Eye (tissue), 1 donor: ENCODE measurements around the gene SVOP.

Source experiments
- DNase-seq: peaks from one replicate; pipeline ENCODE4 v3.0.0-alpha.2; 2015

Gene SVOP

DNA sequence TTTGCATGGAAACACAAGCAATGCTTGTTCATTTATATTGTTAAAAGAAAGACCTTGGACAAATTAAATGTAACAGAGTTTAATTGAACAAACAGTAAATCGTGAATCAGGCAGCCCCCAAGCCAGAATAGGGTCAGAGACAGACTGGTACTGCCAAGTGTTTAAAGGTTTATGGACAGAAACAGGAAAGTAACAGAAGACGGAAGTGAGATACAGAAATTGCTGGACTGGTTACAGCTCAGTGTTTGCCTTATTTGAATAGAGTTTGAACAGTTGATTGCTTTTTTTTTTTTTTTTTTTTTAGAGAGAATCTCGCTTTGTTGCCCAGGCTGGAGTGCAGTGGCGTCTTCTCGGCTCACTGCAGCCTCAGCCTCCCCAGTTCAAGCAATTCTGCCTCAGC is 90.7 kb downstream of the SVOP start:
- DNase-seq: no peak

DNA sequence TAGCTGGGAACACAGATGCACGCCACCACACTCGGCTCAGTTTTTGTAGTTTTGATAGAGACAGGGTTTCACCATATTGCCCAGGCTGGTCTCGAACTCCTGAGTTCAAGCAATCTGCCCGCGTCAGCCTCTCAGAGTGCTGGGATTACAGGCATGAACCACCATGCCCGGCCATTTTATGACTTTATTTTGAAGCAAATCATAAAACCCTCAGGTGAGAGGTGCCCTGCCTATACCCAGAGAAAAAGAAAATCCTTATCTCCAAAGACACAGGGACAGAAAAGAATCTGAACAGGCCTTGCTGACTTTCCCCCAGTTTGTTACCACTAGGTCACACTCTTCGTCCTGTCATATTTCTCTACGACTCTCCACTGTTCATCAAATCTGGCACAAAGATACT is 92.2 kb downstream of the SVOP start:
- DNase-seq: no peak

DNA sequence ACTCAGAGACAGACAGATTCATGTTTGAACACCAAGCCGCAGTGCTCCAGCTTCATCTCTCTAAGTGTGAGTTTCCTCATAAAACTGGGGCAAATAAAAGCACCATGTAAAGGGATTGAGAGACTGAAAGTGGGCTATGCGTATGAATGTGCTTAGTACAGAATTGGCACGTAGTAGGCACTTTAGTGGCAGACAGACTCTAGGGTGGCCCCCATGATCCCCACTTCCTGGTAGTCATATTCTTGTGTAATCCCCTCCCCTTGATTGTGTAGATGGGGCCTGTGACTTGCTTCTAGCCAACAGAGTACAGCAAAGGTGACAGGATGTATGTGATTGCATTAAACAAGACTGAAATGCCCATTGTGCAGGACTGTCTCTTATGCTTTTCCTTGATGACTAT is 98.0 kb downstream of the SVOP start:
- no peak for DNase-seq

DNA sequence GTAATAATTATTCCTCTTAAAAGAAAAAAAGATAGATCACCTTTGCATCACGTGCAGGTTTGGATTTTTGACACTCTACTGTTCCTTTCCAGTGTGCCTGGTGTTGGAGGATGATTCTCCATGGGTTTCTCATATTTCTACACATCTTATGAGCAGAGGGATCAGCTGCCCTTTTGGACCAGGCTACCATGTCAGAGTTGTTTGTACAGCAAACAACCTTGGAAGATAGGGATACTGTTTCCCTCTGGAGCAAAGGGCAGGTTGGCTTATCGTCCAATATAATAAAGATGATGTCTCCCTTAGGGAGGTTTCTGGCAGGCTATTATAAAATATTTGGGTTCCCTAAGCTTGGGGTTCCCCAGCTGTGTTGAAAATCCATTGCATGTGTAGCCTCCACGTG is 98.9 kb downstream of the SVOP start:
- DNase-seq: no peak

DNA sequence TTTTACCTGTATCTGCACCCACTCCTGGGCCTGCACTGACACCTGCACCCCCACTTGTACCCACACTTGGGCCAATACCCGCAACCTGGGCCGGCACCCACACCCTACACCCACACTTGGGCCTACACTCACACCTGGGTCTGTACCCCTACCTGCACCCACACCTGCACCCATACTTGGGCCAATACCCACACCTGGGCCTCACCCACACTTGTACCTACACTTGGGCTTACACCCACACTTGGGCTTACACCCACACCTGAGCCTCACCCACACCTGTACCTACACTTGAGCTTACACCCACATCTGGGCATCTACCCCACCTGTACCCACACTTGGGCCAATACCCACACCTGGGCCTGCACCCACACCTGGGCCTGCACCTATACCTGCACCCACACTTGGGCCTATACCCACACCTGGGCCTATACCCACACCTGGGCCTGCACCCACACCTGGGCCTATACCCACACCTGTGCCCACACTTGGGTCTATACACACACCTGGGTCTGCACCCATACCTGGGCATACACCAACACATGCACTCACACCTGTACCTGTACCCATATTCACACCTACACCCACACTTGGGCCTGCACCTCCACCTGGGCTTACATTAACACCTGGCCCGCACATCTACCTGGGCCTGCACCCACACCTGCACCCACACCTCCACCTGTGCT is 101.8 kb downstream of the SVOP start:
- DNase-seq: no peak

DNA sequence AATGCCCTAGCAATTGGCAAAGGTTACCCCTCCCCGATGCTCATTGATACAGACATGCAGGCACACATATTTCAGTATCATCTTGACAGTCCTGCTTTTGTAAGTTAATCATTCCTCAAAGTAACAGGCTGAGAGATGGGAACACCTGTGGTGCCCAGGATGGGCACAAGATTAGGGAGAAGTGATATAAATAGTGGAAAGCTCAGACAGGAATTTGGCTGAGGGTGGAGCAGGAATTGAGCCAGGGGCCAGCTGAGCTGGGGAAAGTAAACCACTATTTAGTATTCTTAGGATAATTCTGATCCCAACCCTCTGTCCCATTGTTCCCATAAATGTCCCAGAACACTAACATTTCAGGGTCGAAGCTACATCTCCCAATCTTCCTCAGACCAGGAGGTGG is 102.7 kb downstream of the SVOP start:
- no peak for DNase-seq

DNA sequence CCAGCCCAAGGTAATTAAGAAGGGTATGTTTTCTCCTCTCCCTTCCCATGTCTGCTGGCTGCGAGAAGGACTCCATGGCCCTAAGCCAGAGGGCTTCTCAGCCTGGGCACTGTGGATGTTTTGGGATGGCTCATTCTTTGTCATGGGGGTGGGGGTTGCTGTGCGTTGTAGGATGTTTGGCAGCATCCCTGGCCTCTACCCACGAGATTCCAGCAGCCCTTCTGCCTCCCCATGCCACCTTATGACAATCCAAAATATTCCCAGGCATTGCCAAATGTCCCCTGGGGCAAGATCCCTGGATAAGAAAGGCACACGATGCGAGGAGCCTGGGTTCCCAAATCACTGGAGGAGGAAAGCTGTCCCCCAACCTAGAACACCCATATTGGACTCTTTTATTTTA is 104.5 kb downstream of the SVOP start:
- DNase-seq: no peak

DNA sequence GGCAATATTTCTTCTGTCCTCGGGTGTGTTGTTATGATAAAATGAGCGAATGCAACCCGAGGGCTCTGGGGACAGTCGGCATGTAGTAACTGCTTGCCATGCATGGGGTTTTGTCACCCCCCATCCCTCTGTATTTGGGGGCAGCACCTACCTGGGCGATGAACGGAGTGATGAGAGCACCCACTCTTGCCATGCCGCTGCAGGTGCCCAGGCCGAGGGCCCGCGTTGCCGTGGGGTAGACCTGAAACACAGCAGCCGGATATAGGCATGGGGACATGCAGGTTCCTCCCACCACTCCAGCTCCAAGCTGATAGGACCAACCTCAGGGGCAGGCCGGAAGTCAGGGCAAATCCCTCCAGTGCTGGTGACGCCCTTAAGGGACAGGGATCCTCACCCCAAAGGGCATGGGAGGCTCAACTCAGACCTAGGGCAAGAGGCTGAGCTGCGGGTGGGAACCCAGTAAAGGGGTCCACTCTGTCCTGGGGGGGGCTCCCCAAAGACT is 105.2 kb downstream of the SVOP start:
- DNase-seq: no peak

DNA sequence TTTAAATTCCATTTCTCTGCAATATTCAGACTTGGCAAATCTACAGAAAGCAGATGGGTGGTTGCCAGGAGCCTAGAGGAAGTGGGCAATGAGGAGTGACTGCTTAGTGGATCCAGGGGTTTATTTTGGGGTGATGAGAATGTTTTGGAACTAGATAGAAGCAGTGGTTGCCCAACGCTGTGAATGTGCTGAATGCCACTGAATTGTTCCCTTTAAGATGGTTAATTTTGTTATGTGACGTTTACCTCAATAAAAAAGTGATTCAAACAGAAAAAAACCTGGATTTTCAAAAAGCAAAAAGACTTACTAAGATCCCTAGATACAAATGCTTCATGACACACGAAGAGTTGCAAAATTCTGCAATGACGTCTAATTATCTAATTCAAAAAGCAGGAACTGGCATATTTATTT is 106.7 kb downstream of the SVOP start:
- no peak for DNase-seq

DNA sequence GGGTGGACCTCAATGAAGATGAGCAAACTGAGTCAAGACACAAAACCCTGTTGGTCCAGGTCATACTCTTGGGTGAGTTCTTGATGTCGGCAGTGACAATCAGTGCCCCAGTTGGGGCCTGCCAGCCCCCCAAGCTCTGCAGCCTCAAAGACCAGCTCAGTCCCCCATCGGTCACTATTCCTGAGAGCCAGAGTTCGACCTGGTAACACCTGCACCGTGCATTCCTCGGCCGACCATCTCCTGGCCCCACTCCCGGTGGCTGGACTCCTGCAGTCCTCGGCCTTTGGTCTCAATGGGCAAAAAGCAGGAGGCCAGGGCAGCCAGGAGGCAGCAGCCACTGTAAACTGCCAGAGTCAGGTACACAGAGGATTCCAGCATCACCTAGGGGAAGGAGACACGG is 108.5 kb downstream of the SVOP start:
- no peak for DNase-seq

DNA sequence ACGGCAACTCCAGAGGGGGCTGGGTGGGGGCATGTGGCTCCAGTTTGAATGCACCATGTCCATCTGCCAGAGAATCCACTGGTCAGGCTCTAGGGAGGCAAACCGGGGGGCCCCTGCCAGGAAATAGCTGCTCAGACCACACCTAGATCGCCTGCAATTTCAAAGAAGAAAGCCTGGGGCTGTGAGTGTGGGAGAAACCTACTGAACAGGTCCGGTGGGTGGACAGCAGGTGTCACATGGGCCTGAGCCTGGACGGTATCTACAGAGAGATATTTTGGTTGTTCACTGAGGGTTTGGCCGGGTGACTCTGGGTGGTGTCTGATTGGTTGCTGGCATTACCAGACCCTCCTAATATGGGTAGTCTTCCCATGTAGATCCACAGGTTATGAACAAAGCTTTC is 109.0 kb downstream of the SVOP start:
- no peak for DNase-seq

DNA sequence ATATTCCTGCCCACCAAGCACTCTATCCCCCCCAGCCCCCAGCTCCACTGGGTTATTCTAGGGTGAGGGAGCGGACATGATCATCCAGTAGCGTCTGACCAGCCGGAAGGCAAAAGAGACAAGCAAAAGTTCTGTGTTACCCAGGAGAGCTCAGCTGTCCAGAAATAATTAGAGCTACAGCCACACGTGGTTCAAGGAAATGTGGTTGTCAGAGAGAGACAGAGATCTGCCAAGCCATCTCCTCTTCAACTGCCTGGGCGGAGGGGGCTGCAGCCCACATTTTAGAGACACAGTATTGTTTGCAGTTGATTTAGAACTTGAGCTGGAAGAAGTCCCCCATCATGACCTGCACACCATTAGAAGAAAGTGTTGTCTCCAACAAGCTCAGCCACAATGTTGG is 110.5 kb downstream of the SVOP start:
- DNase-seq: no peak

DNA sequence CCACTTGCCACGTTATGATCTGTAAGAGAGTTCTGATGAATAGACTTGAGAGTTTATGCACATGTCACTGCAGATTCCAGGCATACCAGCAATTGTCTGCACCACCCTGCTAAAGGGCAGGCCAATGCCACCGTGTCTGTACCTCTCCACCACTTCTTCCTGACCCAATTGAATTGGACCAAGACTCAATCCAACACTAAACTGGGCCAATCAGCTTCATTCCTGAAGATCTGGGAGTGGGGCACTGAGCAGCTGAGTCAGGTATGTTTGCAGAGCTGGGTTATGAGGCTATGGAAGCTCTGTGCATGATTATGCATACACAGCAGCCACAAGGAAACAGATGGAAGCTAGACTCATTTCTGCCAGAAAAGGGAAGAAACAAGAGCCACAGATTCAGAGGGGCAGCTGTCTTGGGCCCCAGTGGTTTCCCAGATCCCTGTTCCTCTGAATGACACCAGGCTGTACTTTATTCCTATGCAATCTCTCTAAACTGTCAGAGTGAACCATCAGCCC is 113.0 kb downstream of the SVOP start:
- DNase-seq: peak; percentile 5

DNA sequence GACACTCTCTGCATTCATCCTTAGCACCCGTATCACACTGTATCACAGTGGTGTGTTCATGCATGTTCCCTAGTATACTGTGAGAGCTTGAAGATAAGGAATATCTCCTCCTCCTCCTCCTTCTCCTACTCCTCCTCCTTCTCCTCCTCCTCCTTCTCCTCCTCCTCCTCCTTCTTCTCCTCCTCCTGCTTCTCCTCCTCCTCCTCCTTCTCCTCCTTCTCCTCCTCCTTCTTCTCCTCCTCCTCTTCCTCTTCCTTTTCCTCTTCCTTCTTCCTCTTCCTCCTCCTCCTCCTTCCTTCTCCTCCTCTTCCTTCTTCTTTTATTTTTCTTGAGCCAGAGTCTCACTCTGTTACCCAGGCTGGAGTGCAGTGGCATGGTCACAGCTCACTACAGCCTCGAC is 113.9 kb downstream of the SVOP start:
- no peak for DNase-seq

DNA sequence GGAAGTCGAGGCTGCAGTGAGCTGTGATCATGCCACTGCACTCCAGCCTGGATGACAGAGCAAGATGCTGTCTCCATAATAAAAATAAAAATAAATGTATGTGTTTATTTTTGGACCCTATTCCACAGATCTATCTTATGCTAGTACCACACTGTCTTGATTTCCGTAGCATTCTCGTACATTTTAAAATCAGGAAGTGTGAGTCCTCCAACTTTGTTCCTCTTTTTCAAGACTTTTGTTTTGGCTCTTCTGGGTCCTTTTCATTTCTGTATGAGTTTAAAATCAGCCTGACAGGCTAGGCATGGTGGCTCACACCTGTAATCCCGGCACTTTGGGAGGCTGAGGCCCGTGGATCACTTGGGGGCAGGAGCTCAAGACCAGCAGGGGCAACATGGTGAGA is 115.1 kb downstream of the SVOP start:
- no peak for DNase-seq

DNA sequence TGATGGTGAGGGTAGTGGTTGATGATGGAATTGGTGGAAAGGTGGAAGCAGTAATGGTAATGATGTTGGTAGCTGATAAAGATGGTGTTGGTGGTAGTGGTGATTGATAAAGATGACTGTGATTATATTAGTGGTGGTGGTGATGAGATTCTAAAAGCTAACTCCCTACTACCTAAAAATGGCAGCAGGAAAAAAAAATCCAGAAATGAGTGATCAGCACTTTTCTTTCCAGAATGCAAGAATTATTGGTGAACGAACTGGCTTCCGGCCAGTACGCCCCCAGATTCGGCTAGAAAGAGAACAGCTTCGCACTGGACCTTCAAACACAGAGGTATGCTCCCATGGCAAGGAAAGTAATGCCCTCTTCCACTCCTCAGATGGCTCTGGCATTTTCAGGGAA is 121.7 kb downstream of the SVOP start:
- DNase-seq: no peak

DNA sequence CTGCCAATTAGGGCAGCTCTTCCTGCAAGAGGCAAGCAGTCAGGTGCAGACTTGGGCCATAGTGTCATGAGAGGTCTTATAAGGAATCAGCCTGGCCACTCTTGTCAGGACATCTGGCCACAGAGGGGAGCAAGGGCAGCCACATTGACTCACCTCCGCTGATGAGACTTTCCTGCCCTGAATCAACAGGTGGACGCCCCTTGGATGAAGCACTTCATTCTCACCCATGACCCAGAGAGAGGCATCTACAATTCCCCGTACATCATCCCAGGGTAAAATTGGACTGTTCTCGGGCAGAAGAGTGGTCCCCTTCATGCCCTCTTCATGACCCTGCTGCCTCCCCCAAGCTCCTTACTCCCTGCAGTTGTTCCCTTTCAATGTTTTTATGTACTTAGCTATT is 124.1 kb downstream of the SVOP start:
- no peak for DNase-seq

DNA sequence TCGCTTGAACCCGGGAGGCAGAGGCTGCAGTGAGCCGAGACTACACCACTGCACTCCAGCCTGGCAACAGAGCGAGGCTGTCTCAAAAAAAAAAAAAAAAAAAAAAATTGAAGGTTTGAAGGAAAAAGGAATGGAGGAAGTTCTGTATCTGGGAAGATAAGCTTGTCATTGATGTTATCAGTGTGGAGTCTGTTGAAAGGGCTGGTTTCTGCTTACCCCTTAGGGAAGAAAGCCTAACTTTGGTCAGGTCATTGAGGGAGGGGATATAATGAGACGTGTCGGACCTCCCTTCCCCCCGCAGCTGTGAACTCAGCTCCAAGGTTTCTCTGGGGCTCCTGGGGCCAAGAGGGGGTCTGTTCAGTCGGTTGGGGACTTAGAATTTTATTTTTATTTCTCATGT is 124.5 kb downstream of the SVOP start:
- DNase-seq: no peak

DNA sequence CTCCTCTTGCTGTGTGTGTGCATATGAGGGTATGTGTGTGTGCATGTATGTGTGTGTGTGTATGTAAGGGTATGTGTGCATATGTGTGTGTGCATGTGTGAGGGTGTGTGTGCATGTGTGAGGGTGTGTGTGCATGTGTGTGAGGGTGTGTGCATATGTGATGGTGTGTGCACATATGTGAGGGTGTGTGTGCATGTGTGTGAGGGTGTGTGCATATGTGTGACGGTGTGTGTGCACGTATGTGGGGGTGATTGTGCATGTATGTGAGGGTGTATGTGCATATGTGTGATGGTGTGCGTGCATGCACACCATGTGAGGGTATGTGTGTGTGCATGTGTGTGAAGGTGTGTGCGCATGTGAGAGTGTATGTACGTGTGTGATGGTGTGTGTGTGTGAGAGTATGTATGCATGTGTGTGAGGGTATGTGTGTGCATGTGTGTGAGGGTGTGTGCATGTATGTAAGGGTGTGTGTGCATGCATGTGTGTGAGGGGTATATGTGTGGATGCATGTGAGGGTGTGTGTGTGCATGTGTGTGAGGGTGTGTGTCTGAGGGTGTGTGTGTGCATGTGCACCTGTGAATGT is 125.6 kb downstream of the SVOP start:
- no peak for DNase-seq

DNA sequence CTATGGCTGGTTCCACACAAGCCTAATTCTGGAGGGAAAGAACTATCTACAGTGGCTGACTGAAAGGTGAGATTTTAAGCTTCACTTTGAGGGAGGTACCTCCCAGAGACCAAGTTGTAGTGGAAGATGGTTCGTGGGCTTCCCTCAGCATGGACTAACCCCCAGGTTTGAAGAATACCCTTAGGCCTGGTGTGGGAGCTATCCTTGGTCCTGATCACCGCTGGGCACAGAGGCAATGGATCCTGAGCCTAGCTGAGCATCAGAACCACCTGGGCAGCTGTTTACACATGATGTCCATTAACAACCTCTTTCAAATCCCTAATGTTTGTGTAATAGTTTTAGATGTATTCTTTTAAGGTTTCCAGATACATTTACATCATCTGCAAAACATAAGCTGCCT is 130.7 kb downstream of the SVOP start:
- DNase-seq: peak; percentile 25

DNA sequence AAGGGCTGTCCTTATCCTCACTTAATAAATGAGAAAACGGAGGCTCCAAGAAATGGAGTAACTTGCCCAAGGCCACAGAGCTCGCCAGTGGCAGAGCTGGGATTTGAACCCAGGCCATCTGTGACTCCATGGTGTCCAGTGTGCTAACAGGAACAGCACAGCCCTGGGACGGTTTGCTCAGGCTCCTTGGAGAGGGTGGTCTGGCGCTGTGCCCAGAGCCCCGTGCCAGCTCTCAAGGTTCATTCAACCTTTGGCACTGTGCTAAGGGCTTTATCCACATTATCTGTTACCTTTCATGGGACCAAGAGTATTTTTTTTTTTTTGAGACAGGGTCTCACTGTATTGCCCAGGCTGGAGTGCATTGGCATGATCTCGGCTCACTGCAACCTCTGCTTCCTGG is 132.8 kb downstream of the SVOP start:
- no peak for DNase-seq

DNA sequence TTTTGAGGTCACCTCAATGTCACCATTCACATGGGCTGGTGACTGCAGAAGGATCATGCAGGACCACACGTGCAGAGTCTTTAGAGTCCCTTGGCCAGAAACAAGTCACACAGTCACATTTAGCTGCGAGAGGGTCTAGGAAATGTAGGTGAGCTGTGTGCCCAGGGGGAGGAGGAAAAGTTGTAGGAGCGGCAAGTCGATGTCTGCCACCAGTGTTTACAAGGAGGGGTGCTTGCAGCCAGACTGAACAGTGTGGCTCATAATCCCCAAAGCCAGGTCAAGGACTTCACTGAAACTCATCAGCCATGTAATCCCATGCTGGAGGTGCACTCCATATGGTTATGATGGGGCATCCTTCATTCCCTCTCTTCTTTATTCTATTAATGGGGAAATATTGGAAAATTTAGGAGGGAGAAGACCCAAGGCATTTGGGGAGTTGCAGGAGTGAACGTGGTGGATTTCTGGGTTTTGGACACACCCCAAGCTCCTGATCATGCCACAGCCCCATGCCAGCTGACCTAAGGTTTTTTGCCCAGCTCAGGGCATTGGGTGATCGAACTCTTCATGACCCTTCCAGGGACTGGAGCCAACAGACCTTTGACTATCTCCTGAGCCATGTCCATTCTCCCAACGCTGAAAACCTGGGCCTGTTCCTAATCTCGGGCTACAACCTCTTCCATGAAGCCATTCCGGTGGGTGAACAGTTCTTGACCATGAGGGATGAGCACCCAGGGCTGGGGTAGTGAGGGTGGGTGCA is 133.8 kb downstream of the SVOP start:
- no peak for DNase-seq

DNA sequence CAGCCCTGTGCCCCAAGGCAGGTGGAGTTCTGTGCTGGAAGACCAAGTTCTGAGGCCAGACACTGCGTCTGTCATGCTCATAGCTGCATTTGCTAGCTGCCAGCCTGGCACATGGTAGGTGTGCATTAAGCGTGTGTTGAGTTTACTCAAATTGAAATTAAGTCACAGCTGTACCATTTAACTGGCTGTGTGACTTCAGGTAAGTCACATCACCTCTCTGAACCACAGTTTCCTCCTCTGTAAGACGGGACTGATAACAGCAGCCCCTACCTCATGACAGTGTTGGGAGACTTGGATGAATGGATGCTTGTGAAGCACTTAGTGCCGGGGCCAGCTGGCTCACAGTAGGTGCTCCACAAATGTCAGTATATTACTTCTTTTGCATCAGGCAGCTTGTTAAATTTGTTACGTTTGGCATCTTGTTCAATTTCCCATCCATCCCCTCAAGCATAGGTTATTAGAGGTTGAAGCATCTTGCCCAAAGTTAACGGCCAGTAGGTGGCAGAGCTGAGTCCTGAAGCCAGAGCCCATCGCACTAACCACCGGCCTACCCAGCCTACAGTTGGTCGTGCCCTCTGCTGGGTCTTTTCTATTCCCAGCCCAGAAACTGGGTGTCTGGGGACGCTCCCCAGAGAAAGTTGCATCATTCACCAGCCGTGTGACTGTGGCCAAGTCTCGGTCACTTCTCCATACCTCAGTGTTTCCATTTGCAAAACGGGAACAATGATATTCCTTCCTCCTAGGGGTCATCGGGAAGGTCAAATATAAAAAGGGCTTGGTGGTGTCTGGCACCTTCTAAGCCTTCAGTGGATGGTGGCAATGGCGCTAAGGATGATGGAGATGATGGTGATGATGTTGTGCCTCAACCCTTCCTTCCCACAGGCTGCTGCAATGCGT is 136.5 kb downstream of the SVOP start:
- DNase-seq: peak; percentile 29
